Measurements from ENCODE around the gene NR3C2. TPM values are rescaled to one million over a fixed set of nuclear protein-coding genes. Genes with fewer than 3 reads are reported as not detected.

The NR3C2 gene
- total and polyA plus RNA-seq, 4 donors = 2.0 to 11.5 (median 3.2) TPM

- no peaks in the 10 kb centered on the region for H3K27me3 ChIP-seq (ENCODE audit: control insufficient read depth in 4 of 4, insufficient read depth in 4 of 4, low read length in 3 of 4)
- H3K9me3 ChIP-seq (ENCODE audit: control insufficient read depth in 4 of 4, low read length in 3 of 4) = no peaks in the 10 kb centered on the region
- TF ChIP-seq ZBTB33 (IDR thresholded peaks at IDR 0.05) (no peak), CTCF (IDR thresholded peaks at IDR 0.05; ENCODE audit: low read depth, low read length, missing input control) (no peak), ATF3 (IDR thresholded peaks at IDR 0.05) (no peak), JUND (IDR thresholded peaks at IDR 0.05) (no peak), TAF1 (conservative IDR thresholded peaks at IDR 0.05) (no peak), REST (IDR thresholded peaks at IDR 0.05) (no peak), HNF4A (conservative IDR thresholded peaks at IDR 0.05) (no peak), NR2F2 (IDR thresholded peaks at IDR 0.05) (no peak), EGR1 (IDR thresholded peaks at IDR 0.05; ENCODE audit: low read depth in 2 of 2) (no peak)
- no peak overlapping the region for H3K4me3 ChIP-seq (ENCODE audit: low read depth in 1 of 3, low read length in 3 of 3)
- no peak overlapping the region for H3K9ac ChIP-seq (ENCODE audit: low read depth in 1 of 2, low read length in 2 of 2)
- peaks cover 5 to 31% (median 18%) of the 10 kb centered on the region in 4 donors for H3K4me1 ChIP-seq (ENCODE audit: control insufficient read depth in 4 of 4, insufficient read depth in 4 of 4, low read length in 3 of 4)
- no peak for DNase-seq (ENCODE audit: low spot score)
- no peak overlapping the region for H3K27ac ChIP-seq (ENCODE audit: low read depth in 1 of 2, low read length in 2 of 2)
- H3K36me3 ChIP-seq (ENCODE audit: control insufficient read depth in 4 of 4, insufficient read depth in 3 of 4, low read depth in 1 of 4, low read length in 3 of 4) = no peaks in the 10 kb centered on the region
Observed at GRCh38 chr4:148286012-148286411, 156.2 kb downstream of the NR3C2 start.

- 31% methylated on average over 4 of the region's 4 CpGs for WGBS
- H3K27ac ChIP-seq (ENCODE audit: low read depth in 1 of 2, low read length in 2 of 2) = peak overlapping the region; percentile 83 to 84
- no peak overlapping the region for H3K4me3 ChIP-seq (ENCODE audit: low read depth in 1 of 3, low read length in 3 of 3)
- TF ChIP-seq JUND (IDR thresholded peaks at IDR 0.05) (peak in 1 of 2 donors; percentile 34), CTCF (IDR thresholded peaks at IDR 0.05; ENCODE audit: low read depth, low read length, missing input control) (no peak), NR2F2 (IDR thresholded peaks at IDR 0.05) (no peak), GABPA (IDR thresholded peaks at IDR 0.05 in 1 of 2, conservative IDR thresholded peaks at IDR 0.05 in 1 of 2) (no peak), REST (IDR thresholded peaks at IDR 0.05) (no peak), HNF4A (conservative IDR thresholded peaks at IDR 0.05) (peak; percentile 55 to 58), RAD21 (IDR thresholded peaks at IDR 0.05) (peak; percentile 15 to 23), ATF3 (IDR thresholded peaks at IDR 0.05) (no peak), EGR1 (IDR thresholded peaks at IDR 0.05; ENCODE audit: low read depth in 2 of 2) (no peak), MAX (IDR thresholded peaks at IDR 0.05) (no peak), FOXA2 (IDR thresholded peaks at IDR 0.05) (peak; percentile 36), HNF4G (IDR thresholded peaks at IDR 0.05) (no peak)
Observed at GRCh38 chr4:148283665-148284064, 158.5 kb downstream of the NR3C2 start.

More at GRCh38 chr4:148283665-148284064, 158.5 kb downstream of the NR3C2 start:
- no peaks in the 10 kb centered on the region for H3K27me3 ChIP-seq (ENCODE audit: control insufficient read depth in 4 of 4, insufficient read depth in 4 of 4, low read length in 3 of 4)
- no peak for DNase-seq (ENCODE audit: low spot score)
- no peaks in the 10 kb centered on the region for H3K36me3 ChIP-seq (ENCODE audit: control insufficient read depth in 4 of 4, insufficient read depth in 3 of 4, low read depth in 1 of 4, low read length in 3 of 4)
- H3K4me1 ChIP-seq (ENCODE audit: control insufficient read depth in 4 of 4, insufficient read depth in 4 of 4, low read length in 3 of 4) = peaks cover 5 to 31% (median 18%) of the 10 kb centered on the region in 4 donors
- H3K9ac ChIP-seq (ENCODE audit: low read depth in 1 of 2, low read length in 2 of 2) = peak overlapping the region in 1 of 2 donors; percentile 75
- no peaks in the 10 kb centered on the region for H3K9me3 ChIP-seq (ENCODE audit: control insufficient read depth in 4 of 4, low read length in 3 of 4)
